Measurements from ENCODE around the gene SKAP2. TPM values are rescaled to one million over a fixed set of nuclear protein-coding genes. Genes with fewer than 3 reads are reported as not detected.

The SKAP2 gene
- total and polyA plus RNA-seq, 7 donors, result 13.0 to 34.2 (median 19.3) TPM

DNA sequence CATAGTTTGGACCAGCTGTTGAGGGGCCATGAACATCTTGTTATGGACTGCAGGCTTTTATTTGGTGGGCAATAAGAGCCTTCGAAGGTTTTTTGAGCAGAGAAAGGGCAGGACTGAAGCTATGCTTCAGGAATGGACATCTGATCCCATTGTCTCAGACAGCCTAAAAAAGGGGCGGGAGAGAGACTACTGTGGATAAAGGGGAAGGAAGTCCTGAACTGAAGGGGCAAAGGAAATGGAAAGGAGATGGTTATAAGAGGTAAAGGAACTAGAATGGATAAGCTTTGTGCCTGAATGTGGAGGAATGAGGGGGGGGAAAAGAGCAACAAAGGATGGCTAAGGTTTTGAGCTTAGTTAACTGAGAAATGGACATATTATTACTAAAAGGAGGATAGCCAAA lies 172.5 kb downstream of the SKAP2 start:
- TF ChIP-seq POLR2AphosphoS5 (IDR thresholded peaks at IDR 0.05), result no peak
- TF ChIP-seq, protein P1, sequence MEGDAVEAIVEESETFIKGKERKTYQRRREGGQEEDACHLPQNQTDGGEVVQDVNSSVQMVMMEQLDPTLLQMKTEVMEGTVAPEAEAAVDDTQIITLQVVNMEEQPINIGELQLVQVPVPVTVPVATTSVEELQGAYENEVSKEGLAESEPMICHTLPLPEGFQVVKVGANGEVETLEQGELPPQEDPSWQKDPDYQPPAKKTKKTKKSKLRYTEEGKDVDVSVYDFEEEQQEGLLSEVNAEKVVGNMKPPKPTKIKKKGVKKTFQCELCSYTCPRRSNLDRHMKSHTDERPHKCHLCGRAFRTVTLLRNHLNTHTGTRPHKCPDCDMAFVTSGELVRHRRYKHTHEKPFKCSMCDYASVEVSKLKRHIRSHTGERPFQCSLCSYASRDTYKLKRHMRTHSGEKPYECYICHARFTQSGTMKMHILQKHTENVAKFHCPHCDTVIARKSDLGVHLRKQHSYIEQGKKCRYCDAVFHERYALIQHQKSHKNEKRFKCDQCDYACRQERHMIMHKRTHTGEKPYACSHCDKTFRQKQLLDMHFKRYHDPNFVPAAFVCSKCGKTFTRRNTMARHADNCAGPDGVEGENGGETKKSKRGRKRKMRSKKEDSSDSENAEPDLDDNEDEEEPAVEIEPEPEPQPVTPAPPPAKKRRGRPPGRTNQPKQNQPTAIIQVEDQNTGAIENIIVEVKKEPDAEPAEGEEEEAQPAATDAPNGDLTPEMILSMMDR (IDR thresholded peaks at IDR 0.05), result no peak
- no peak for TF ChIP-seq POLR2A (IDR thresholded peaks at IDR 0.05)
- TF ChIP-seq EP300 (IDR thresholded peaks at IDR 0.05), result no peak
- 71 to 87% methylated on average over 2 of the region's 2 CpGs for WGBS, 2 donors
- H3K4me1 ChIP-seq, result peaks cover 0 to 9% (median 0%) of the 10 kb centered on the region in 4 donors

DNA sequence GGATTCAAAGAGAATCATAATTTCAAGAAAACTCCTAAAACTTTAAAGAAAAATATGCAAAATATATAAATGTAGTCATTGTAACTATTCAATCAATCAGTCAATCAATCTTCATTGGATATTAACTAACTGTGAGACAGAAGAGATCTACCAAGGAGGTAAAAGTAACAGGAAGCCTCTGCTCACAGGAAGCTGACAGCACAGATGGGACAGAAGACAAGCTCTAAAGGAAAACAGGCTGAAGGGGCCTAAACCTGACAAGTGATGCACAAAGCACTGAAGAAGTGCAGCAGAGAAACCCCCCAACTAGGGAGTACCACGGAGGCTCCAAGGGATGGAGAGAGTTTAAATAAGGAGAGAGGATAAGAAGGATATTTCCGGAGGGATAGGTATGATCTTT lies 173.0 kb downstream of the SKAP2 start:
- intact Hi-C loops (cut with DNase I), result no loop called here
- peaks cover 0 to 13% (median 0%) of the 10 kb centered on the region in 4 donors for H3K4me1 ChIP-seq
- H3K36me3 ChIP-seq, result no peaks in the 10 kb centered on the region
- TF ChIP-seq POLR2AphosphoS5 (IDR thresholded peaks at IDR 0.05) (no peak), POLR2A (IDR thresholded peaks at IDR 0.05) (no peak), EP300 (IDR thresholded peaks at IDR 0.05) (no peak)
- TF ChIP-seq, protein P1 (IDR thresholded peaks at IDR 0.05), result no peak
- WGBS, 2 donors, result 62 to 92% methylated on average over 2 of the region's 2 CpGs
- H3K27me3 ChIP-seq, result no peaks in the 10 kb centered on the region
- no peak overlapping the region for H3K4me3 ChIP-seq
- H3K9me3 ChIP-seq, result no peaks in the 10 kb centered on the region
- H3K27ac ChIP-seq, result no peak overlapping the region
- no peak for DNase-seq

More for the DNA sequence above, 172.5 kb downstream of the SKAP2 start:
- no peaks in the 10 kb centered on the region for H3K36me3 ChIP-seq
- DNase-seq, result no peak
- H3K9me3 ChIP-seq, result no peaks in the 10 kb centered on the region
- intact Hi-C loops (cut with DNase I), result no loop called here
- no peak overlapping the region for H3K4me3 ChIP-seq
- H3K27me3 ChIP-seq, result no peaks in the 10 kb centered on the region
- H3K27ac ChIP-seq, result no peak overlapping the region

GRCh38 chr7:26690135-26690805 lies 174.1 kb downstream of the SKAP2 start:
- H3K4me1 ChIP-seq, result peaks cover 0 to 13% (median 0%) of the 10 kb centered on the region in 4 donors
- no peaks in the 10 kb centered on the region for H3K36me3 ChIP-seq
- no peak for DNase-seq
- WGBS, 2 donors, result 86 to 92% methylated on average over 2 of the region's 2 CpGs
- no peak overlapping the region for H3K27ac ChIP-seq
- no peaks in the 10 kb centered on the region for H3K9me3 ChIP-seq
- intact Hi-C loops (cut with DNase I), result no loop called here
- TF ChIP-seq EP300 (IDR thresholded peaks at IDR 0.05) (no peak), POLR2A (IDR thresholded peaks at IDR 0.05) (no peak), POLR2AphosphoS5 (IDR thresholded peaks at IDR 0.05) (no peak)
- TF ChIP-seq, protein P1 (IDR thresholded peaks at IDR 0.05), result no peak
- H3K4me3 ChIP-seq, result no peak overlapping the region
- no peaks in the 10 kb centered on the region for H3K27me3 ChIP-seq

DNA sequence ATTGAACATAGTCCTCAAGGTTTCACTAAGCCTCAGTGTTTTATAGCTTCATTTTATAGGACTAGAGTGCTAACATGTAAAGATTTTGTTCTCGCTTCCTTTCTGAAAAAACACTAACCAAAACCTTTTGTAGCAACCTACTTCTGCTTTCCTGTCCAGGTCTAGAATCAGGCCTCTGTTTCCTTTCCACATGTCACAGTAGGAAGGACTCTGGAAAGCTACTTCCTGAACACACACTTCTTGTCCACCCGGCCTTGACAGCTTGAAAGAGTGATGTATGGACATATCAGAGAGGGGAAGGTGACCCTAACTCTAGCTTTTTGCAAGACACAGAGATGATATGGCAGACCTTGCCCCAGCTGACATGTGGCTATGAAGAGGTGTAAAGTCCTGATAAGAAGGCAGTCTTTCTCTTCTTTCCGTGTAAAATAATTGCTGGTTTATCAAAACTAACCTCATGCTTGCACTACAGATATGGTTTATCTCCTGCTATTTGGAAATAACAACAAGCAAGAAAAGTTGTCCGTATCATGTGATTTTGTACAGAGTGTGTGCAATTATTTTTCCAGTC lies 175.4 kb downstream of the SKAP2 start:
- DNase-seq, result no peak
- Histone ChIP-seq H3K9me3 (no peaks in the 10 kb centered on the region), H3K4me3 (no peak overlapping the region), H3K4me1 (peaks cover 0 to 13% (median 0%) of the 10 kb centered on the region in 4 donors), H3K27me3 (no peaks in the 10 kb centered on the region), H3K36me3 (no peaks in the 10 kb centered on the region), H3K27ac (no peak overlapping the region)
- intact Hi-C loops (cut with DNase I), result no loop called here
- TF ChIP-seq, protein P1 (IDR thresholded peaks at IDR 0.05), result no peak
- no peak for TF ChIP-seq POLR2AphosphoS5 (IDR thresholded peaks at IDR 0.05)
- TF ChIP-seq POLR2A (IDR thresholded peaks at IDR 0.05), result no peak
- TF ChIP-seq EP300 (IDR thresholded peaks at IDR 0.05), result no peak
- 22 to 47% methylated on average over 4 of the region's 4 CpGs for WGBS, 2 donors
